CD4-positive, alpha-beta T cell (primary cell): ENCODE measurements around the gene SPSB2. TPM values are rescaled to one million over a fixed set of nuclear protein-coding genes. Genes with fewer than 3 reads are reported as not detected.
A peak's percentile ranks its signal among the peaks of the same experiment; 100 is the strongest.
"Not testable (repeated sequence)": the region's sequence is repeated elsewhere in the genome, so short reads cannot be mapped to it uniquely, and the experiment has no call there.

Experiments used
- ATAC-seq: fragments of 200-7000 bp; cut with Tn5 transposase; one replicate; pipeline ENCODE4 v1.10.0; 2022; ENCODE audit warnings: mild to moderate bottlenecking; ENCODE audit not compliant: poor library complexity
- CTCF ChIA-PET: fragments of 350-600 bp; sonication (Branson Sonifier 250); formaldehyde crosslinking; loops from one replicate; lab custom pipeline; 2021; ENCODE audit warnings: antibody characterized with exemption, inconsistent platforms; lab: Charles Lee
- POLR2A ChIA-PET: fragments of 350-600 bp; sonication (Branson Sonifier 250); formaldehyde crosslinking; loops from one replicate; lab custom pipeline; 2021; ENCODE audit warnings: antibody characterized with exemption, inconsistent platforms; lab: Charles Lee
- DNase-seq, 14 experiments: peaks; one replicate each; pipeline ENCODE4 v3.0.0-alpha.2; 2013 to 2020; ENCODE audit warnings: mixed read lengths in 2 of 14
- H3K27ac ChIP-seq, 2 donors: one replicate each; pipeline versions ENCODE4 v1.5.1 to v1.7.0; 2013; ENCODE audit warnings: low read length in 2 of 2, low read depth in 1 of 2, mild to moderate bottlenecking in 1 of 2
- H3K27me3 ChIP-seq, 2 experiments: 1 replicate in 1 of 2; 2 replicates in 1 of 2; pipeline versions ENCODE4 v1.6.1 to v1.7.0; 2013; ENCODE audit warnings: low read length in 2 of 2, control low read depth in 1 of 2, mild to moderate bottlenecking in 1 of 2, moderate library complexity in 1 of 2; ENCODE audit not compliant: insufficient read depth in 2 of 2, control insufficient read depth in 1 of 2
- H3K36me3 ChIP-seq: one replicate; pipeline ENCODE4 v1.6.1; 2013; ENCODE audit warnings: low read length, control low read depth; ENCODE audit not compliant: insufficient read depth
- H3K4me1 ChIP-seq: one replicate; pipeline ENCODE4 v1.6.1; 2013; ENCODE audit warnings: low read length, control low read depth; ENCODE audit not compliant: insufficient read depth
- H3K4me3 ChIP-seq: one replicate; pipeline ENCODE4 v1.5.1; 2013; ENCODE audit warnings: mild to moderate bottlenecking, low read length, moderate library complexity
- H3K9me3 ChIP-seq, 2 experiments: 1 replicate in 1 of 2; 2 replicates in 1 of 2; pipeline versions ENCODE4 v1.6.1 to v1.7.0; 2013; ENCODE audit warnings: low read length in 2 of 2, mild to moderate bottlenecking in 2 of 2, control low read depth in 1 of 2, moderate library complexity in 1 of 2; ENCODE audit not compliant: control insufficient read depth in 1 of 2, insufficient read depth in 1 of 2
- H3K27ac Mint-ChIP-seq: one replicate; pipeline ENCODE4 v1.8.0; 2020; ENCODE audit warnings: mixed read lengths
- H3K27me3 Mint-ChIP-seq: one replicate; pipeline ENCODE4 v1.8.0; 2021; ENCODE audit warnings: mixed read lengths
- H3K36me3 Mint-ChIP-seq: one replicate; pipeline ENCODE4 v1.8.0; 2021; ENCODE audit warnings: low read depth, mixed read lengths
- H3K4me1 Mint-ChIP-seq: one replicate; pipeline ENCODE4 v1.8.0; 2021; ENCODE audit warnings: low read depth, mixed read lengths
- H3K4me3 Mint-ChIP-seq: one replicate; pipeline ENCODE4 v1.8.0; 2020; ENCODE audit warnings: mild to moderate bottlenecking, mixed read lengths
- H3K9me3 Mint-ChIP-seq: one replicate; pipeline ENCODE4 v1.8.0; 2020; ENCODE audit warnings: mixed read lengths
- intact Hi-C, 2 experiments: fragments of 100-400 bp; cut with DNase I in 1 of 2; cut with micrococcal nuclease in 1 of 2; formaldehyde crosslinking; loops; one replicate each; pipeline versions ENCODE4 v1.15.1 to v1.9.0; 2023 to 2025; cut with DNase I, micrococcal nuclease
- total RNA-seq, 174 experiments: library from RNA in 2 of 174; stranded (reverse) in 2 of 174; gene quantifications; one replicate each; pipeline ENCODE4 v1.2.3 and lab custom pipeline; 2021 to 2026
- TF ChIP-seq, protein P1 (sequence below): fragments of 200-600 bp; IDR thresholded peaks from one replicate; pipeline ENCODE4 v1.8.0; 2022; ENCODE audit warnings: antibody characterized with exemption, mild to moderate bottlenecking

Gene SPSB2
- total RNA-seq, 2 experiments from 2014 or later = 3.2 to 3.3 TPM

DNA sequence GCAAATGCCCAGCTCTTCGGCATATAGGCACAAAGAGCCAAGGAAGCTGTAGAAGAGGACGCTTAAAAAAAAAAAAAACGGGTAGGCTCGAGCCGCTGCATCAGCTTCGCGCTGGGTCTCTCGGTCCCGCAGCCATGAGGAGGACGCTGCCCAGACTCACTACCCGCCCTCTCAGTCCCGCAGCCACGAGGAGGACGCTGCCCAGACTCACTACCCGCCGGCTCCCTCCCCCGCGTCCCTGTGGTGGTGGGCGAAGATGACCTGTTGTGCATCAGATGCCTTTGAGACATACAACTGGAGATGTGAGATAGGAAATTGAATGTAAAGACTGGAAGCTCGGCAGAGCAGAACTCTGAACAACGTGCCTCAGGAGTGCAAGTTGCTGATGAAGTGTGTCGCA, 11.4 kb upstream of the SPSB2 start:
- no peaks in the 10 kb centered on the region for H3K27me3 Mint-ChIP-seq
- Histone ChIP-seq H3K9me3 (no peaks in the 10 kb centered on the region), H3K36me3 (peaks cover 11% of the 10 kb centered on the region), H3K27me3 (no peaks in the 10 kb centered on the region), H3K4me3 (no peak overlapping the region), H3K27ac (no peak overlapping the region), H3K4me1 (no peaks in the 10 kb centered on the region)
- no peaks in the 10 kb centered on the region for H3K4me1 Mint-ChIP-seq
- ATAC-seq (no peak), DNase-seq (no peak)
- intact Hi-C loops = no loop called here
- TF ChIP-seq, protein P1, sequence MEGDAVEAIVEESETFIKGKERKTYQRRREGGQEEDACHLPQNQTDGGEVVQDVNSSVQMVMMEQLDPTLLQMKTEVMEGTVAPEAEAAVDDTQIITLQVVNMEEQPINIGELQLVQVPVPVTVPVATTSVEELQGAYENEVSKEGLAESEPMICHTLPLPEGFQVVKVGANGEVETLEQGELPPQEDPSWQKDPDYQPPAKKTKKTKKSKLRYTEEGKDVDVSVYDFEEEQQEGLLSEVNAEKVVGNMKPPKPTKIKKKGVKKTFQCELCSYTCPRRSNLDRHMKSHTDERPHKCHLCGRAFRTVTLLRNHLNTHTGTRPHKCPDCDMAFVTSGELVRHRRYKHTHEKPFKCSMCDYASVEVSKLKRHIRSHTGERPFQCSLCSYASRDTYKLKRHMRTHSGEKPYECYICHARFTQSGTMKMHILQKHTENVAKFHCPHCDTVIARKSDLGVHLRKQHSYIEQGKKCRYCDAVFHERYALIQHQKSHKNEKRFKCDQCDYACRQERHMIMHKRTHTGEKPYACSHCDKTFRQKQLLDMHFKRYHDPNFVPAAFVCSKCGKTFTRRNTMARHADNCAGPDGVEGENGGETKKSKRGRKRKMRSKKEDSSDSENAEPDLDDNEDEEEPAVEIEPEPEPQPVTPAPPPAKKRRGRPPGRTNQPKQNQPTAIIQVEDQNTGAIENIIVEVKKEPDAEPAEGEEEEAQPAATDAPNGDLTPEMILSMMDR = no peak
- H3K27ac Mint-ChIP-seq = no peak overlapping the region
- no peaks in the 10 kb centered on the region for H3K9me3 Mint-ChIP-seq
- ChIA-PET CTCF (interaction anchor here (0.6 kb wide), 1 partner anchor 360 kb away, joined by 4 read pairs; no protein-coding TSS in a partner anchor), POLR2A (interaction anchor here (1.0 kb wide), 1 partner anchor 32 kb away, joined by 3 read pairs; the partner anchor contains the start of gene USP5)
- no peak overlapping the region for H3K4me3 Mint-ChIP-seq
- H3K36me3 Mint-ChIP-seq = no peaks in the 10 kb centered on the region

DNA sequence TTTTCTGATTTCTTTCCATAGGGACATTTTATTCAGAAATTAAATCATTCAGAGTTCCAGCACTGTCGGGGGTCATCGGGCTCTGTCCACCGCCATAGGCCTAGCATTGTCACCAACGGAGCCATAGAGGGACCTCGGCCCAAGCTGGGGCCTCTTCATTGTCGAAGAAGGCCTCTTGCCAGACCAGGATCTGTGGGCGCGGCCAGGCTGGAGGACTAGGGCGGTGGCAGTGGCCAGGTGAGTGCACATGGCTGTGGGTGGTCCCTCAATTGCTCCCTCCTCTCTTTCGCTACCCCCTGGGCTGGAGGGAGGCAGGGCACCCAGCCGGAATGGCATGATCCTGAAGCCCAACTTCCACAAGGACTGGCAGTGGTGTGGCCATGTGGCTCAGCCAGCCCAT, 10.6 kb upstream of the SPSB2 start:
- Mint-ChIP-seq H3K36me3 (no peaks in the 10 kb centered on the region), H3K27ac (no peak overlapping the region), H3K4me3 (no peak overlapping the region), H3K27me3 (no peaks in the 10 kb centered on the region), H3K4me1 (no peaks in the 10 kb centered on the region), H3K9me3 (no peaks in the 10 kb centered on the region)
- DNase-seq (no peak), ATAC-seq (no peak)
- TF ChIP-seq, protein P1 = no peak
- Histone ChIP-seq H3K9me3 (no peaks in the 10 kb centered on the region), H3K4me3 (no peak overlapping the region), H3K4me1 (no peaks in the 10 kb centered on the region), H3K36me3 (peaks cover 11% of the 10 kb centered on the region), H3K27me3 (no peaks in the 10 kb centered on the region), H3K27ac (no peak overlapping the region)
- ChIA-PET CTCF (interaction anchor here (1.8 kb wide), 1 partner anchor 11 kb away, joined by 7 read pairs; the partner anchor contains the start of gene SPSB2), POLR2A (interaction anchor here (3.1 kb wide), 1 partner anchor 10 kb away, joined by 14 read pairs; the partner anchor contains the start of gene SPSB2)
- intact Hi-C loops = no loop called here

DNA sequence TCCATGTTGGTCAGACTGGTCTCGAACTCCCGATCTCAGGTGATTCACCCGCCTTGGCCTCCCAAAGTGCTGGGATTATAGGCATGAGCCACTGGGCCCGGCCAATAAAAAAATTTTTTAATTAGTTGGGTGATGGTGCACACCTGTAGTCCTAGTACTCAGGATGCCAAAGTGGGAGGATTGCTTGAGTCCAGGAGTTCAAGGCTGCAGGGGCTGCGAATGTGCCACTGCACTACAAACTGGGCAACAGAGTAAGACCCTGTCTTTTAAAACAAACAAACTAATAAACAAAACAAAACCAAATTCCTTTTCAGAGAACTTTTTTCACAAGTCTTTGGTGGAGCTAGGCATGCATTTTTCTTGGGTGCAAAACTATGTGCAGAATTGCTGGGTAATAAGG, 10.1 kb upstream of the SPSB2 start:
- ATAC-seq (no peak), DNase-seq (no peak)
- no peak overlapping the region for H3K27ac ChIP-seq
- Mint-ChIP-seq H3K36me3 (no peaks in the 10 kb centered on the region), H3K4me3 (no peak overlapping the region), H3K27ac (no peak overlapping the region), H3K4me1 (no peaks in the 10 kb centered on the region), H3K27me3 (no peaks in the 10 kb centered on the region), H3K9me3 (no peaks in the 10 kb centered on the region)
- ChIA-PET POLR2A (interaction anchor here (3.1 kb wide), 1 partner anchor 10 kb away, joined by 14 read pairs; the partner anchor contains the start of gene SPSB2), CTCF (interaction anchor here (1.1 to 2.9 kb wide), 4 partner anchors 8 to 126 kb away, joined by 3 to 15 read pairs (median 6); partner anchors contain the start of gene SPSB2)
- no peaks in the 10 kb centered on the region for H3K4me1 ChIP-seq
- TF ChIP-seq, protein P1 = no peak
- no peaks in the 10 kb centered on the region for H3K27me3 ChIP-seq
- H3K9me3 ChIP-seq = no peaks in the 10 kb centered on the region
- intact Hi-C loops = no loop called here
- H3K4me3 ChIP-seq = no peak overlapping the region
- peaks cover 11% of the 10 kb centered on the region for H3K36me3 ChIP-seq

DNA sequence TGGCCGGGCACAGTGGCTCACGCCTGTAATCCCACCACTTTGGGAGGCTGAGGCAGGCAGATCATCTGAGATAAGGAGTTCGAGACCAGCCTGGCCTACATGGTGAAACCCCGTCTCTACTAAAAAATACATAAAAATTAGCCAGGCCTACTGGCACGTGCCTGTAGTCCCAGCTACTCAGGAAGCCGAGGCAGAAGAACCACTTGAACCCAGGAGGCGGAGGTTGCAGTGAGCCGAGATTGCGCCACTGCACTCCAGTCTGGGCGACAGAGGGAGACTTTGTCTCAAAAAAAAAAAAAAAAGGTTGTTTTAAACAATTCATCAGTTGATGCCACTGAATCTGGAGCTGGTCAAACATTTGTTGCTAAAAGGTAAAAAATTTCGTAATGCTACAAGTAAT, 6.7 kb upstream of the SPSB2 start:
- ATAC-seq, DNase-seq, CTCF ChIA-PET, POLR2A ChIA-PET, H3K27ac ChIP-seq, H3K36me3 Mint-ChIP-seq, H3K27me3 ChIP-seq, H3K27ac Mint-ChIP-seq, H3K9me3 Mint-ChIP-seq, H3K4me1 Mint-ChIP-seq, H3K4me1 ChIP-seq, H3K27me3 Mint-ChIP-seq, intact Hi-C loops, H3K4me3 Mint-ChIP-seq, H3K4me3 ChIP-seq, H3K9me3 ChIP-seq: not testable (repeated sequence)
- H3K36me3 ChIP-seq = peaks cover 11% of the 10 kb centered on the region

DNA sequence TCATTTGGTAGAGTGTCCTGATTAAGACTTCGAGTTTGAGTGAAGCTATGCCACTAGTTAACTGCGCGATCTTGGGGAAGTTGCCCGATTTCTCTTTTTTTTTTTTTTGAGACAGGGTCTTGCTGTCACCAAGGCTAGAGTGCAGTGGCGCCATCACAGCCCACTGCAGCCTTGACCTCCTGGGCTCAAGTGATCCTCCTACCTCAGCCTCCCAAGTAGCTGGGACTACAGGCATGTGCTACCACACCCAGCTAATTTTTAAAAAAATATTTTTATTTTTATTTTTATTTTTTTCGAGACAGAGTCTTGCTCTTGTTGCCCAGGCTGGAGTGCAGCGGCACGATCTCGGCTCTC, 889 bp upstream of the SPSB2 start:
- Histone ChIP-seq H3K4me3 (peak overlapping the region; percentile 93), H3K36me3 (peaks cover 24% of the 10 kb centered on the region), H3K27ac (peak overlapping the region in 1 of 2 donors; percentile 64), H3K4me1 (peaks cover 51% of the 10 kb centered on the region)
- H3K27me3 ChIP-seq, H3K9me3 Mint-ChIP-seq, ATAC-seq, H3K9me3 ChIP-seq, H3K27me3 Mint-ChIP-seq, DNase-seq: not testable (repeated sequence)
- peak overlapping the region; percentile 88 for H3K4me3 Mint-ChIP-seq
- H3K4me1 Mint-ChIP-seq = peaks cover 48% of the 10 kb centered on the region
- intact Hi-C loops = loop anchor here (5.0 kb wide), 2 partner anchors 38 to 143 kb away; partner anchors contain the start of genes ENO2 (in 1 of the 2) and LPCAT3 (in 1 of the 2)
- ChIA-PET CTCF (interaction anchor here (0.7 to 10.3 kb wide), 6 partner anchors 9 to 71 kb away, joined by 3 to 153 read pairs (median 28); partner anchors contain the start of genes C12orf57, CDCA3, RNU7-1 and USP5), POLR2A (interaction anchor here (0.9 to 4.4 kb wide), 9 partner anchors 8 to 234 kb away, joined by 6 to 106 read pairs (median 23); partner anchors contain the start of genes ATN1, C12orf57, C1RL and CDCA3)
- peak overlapping the region; percentile 78 for H3K27ac Mint-ChIP-seq
- H3K36me3 Mint-ChIP-seq = peaks cover 32% of the 10 kb centered on the region
